K562 (cell line): ENCODE measurements around the gene C5orf24. TPM values are rescaled to one million over a fixed set of nuclear protein-coding genes. Genes with fewer than 3 reads are reported as not detected.

Experiments
- ATAC-seq: fragments of 200-7000 bp; cut with Tn5 transposase; 3 replicates; pipeline ENCODE4 v1.9.1; 2020; ENCODE audit warnings: moderate library complexity
- BruUV-seq: library from RNA; stranded (reverse); fragments of 400-500 nt; replicated peaks from 2 replicates; lab custom pipeline; 2021; lab: Mats Ljungman, UMichigan
- CTCF ChIA-PET: fragments of 300-600 bp; formaldehyde crosslinking; extraction: SDS; loops from one replicate; lab custom pipeline; 2021; ENCODE audit warnings: low intra/inter-chr PET ratio; lab: Yijun Ruan, JAX
- POLR2A ChIA-PET: fragments of 300-600, 350-650 bp; sonication (Branson Sonifier 250); formaldehyde crosslinking; extraction: SDS; loops from one replicate; lab custom pipeline; 2021; ENCODE audit warnings: antibody characterized with exemption, inconsistent platforms; lab: Yijun Ruan, JAX
- DNase-seq, 4 experiments: peaks; one replicate each; pipeline versions ENCODE4 v3.0.0 to v3.0.0-alpha.2; 2011 to 2018; ENCODE audit warnings: low spot score in 3 of 4, mixed read lengths in 3 of 4; ENCODE audit errors: extremely low read depth in 1 of 4
- FAIRE-seq: peaks from 2 replicates; lab custom pipeline; 2011; peaks lifted over from hg19 to GRCh38; lab: Jason Lieb, UNC
- H2AFZ ChIP-seq: 2 replicates; pipeline ENCODE4 v1.6.0; 2011; ENCODE audit warnings: low read depth, low read length, control low read depth, inconsistent platforms
- H3K27ac ChIP-seq: fragments of 200-600 bp; 3 replicates; pipeline ENCODE4 v1.8.0; 2011; ENCODE audit warnings: low read depth, mild to moderate bottlenecking, control low read depth, inconsistent platforms, low read length, moderate library complexity, mixed read lengths; ENCODE audit errors: extremely low read depth
- H3K27me3 ChIP-seq, 2 experiments: fragments of 300-600 bp in 1 of 2; 2 replicates in 1 of 2; 3 replicates in 1 of 2; pipeline versions ENCODE4 v1.6.0 to v1.8.0; 2011; ENCODE audit warnings: inconsistent platforms in 2 of 2, low read length in 2 of 2, mild to moderate bottlenecking in 1 of 2, mixed read lengths in 1 of 2, moderate library complexity in 1 of 2; ENCODE audit not compliant: control insufficient read depth in 2 of 2, insufficient read depth in 2 of 2
- H3K36me3 ChIP-seq: fragments of 300-600 bp; 3 replicates; pipeline ENCODE4 v1.8.0; 2011; ENCODE audit warnings: mild to moderate bottlenecking, low read length, inconsistent platforms; ENCODE audit not compliant: control insufficient read depth, insufficient read depth
- H3K4me1 ChIP-seq, 2 experiments: fragments of 200-600 bp in 1 of 2; replicated peaks in 1 of 2; 2 replicates in 1 of 2; 3 replicates in 1 of 2; pipeline versions ENCODE4 v1.5.1 to v1.8.0; 2011; ENCODE audit warnings: inconsistent platforms in 2 of 2, low read length in 2 of 2, mild to moderate bottlenecking in 1 of 2, mixed read lengths in 1 of 2, moderate library complexity in 1 of 2; ENCODE audit not compliant: control insufficient read depth in 2 of 2, insufficient read depth in 2 of 2
- H3K4me2 ChIP-seq: 2 replicates; pipeline ENCODE4 v1.6.1; 2011; ENCODE audit warnings: low read length, control low read depth, inconsistent platforms, mixed read lengths; ENCODE audit not compliant: insufficient read depth
- H3K4me3 ChIP-seq: fragments of 200-600 bp; sonication (generic), shearing (Covaris generic); 2 replicates; pipeline ENCODE4 v1.5.1; 2016; ENCODE audit warnings: control low read depth, inconsistent platforms
- H3K79me2 ChIP-seq: fragments of 200-600 bp; 3 replicates; pipeline ENCODE4 v1.8.0; 2011; ENCODE audit warnings: low read length, inconsistent platforms; ENCODE audit not compliant: control insufficient read depth, insufficient read depth
- H3K9ac ChIP-seq, 2 experiments: 2 replicates each; pipeline versions ENCODE4 v1.6.0 to v1.6.1; 2011; ENCODE audit warnings: low read depth in 2 of 2, low read length in 2 of 2, control low read depth in 1 of 2, inconsistent platforms in 1 of 2, mild to moderate bottlenecking in 1 of 2, mixed read lengths in 1 of 2; ENCODE audit not compliant: insufficient read depth in 1 of 2
- H3K9me1 ChIP-seq: one replicate; pipeline ENCODE4 v1.6.0; 2011; ENCODE audit warnings: inconsistent platforms, mild to moderate bottlenecking, low read length, moderate library complexity; ENCODE audit not compliant: control insufficient read depth, insufficient read depth
- H3K9me3 ChIP-seq: replicated peaks from 2 replicates; pipeline ENCODE4 v1.5.1; 2011; ENCODE audit warnings: low read depth, low read length, inconsistent platforms; ENCODE audit not compliant: control insufficient read depth, insufficient read depth
- H4K20me1 ChIP-seq: replicated peaks from 2 replicates; pipeline ENCODE4 v1.6.1; 2011; ENCODE audit warnings: low read length, inconsistent platforms, mixed read lengths; ENCODE audit not compliant: control insufficient read depth, insufficient read depth
- CTCF ChIP-seq, 3 experiments: IDR thresholded peaks in 2 of 3; conservative IDR thresholded peaks in 1 of 3; 2 replicates each; pipeline ENCODE4 v1.5.1; 2011 to 2012; ENCODE audit warnings: low read length in 3 of 3, mild to moderate bottlenecking in 3 of 3, control low read depth in 2 of 3, improper control_type of control experiment in 1 of 3, inconsistent platforms in 1 of 3, low read depth in 1 of 3, mixed read lengths in 1 of 3, moderate library complexity in 1 of 3; ENCODE audit not compliant: insufficient read depth in 2 of 3
- DPF2 ChIP-seq: fragments of 450-650 bp; IDR thresholded peaks from 2 replicates; pipeline ENCODE4 v1.6.1; 2016
- KAT7 ChIP-seq: sonication (generic); formaldehyde crosslinking; IDR thresholded peaks from 2 replicates; pipeline ENCODE4 v1.8.0; 2022; ENCODE audit warnings: missing genetic modification reagents, mild to moderate bottlenecking, borderline replicate concordance
- MBD2 ChIP-seq: sonication (generic); IDR thresholded peaks from 2 replicates; pipeline ENCODE4 v1.6.1; 2016; ENCODE audit warnings: low read depth, borderline replicate concordance
- MGA ChIP-seq: fragments of 450-650 bp; IDR thresholded peaks from 2 replicates; pipeline ENCODE4 v1.6.1; 2016; ENCODE audit warnings: mild to moderate bottlenecking, moderate library complexity
- NCOR1 ChIP-seq: fragments of 450-650 bp; IDR thresholded peaks from 2 replicates; pipeline ENCODE4 v1.6.1; 2016; ENCODE audit warnings: mild to moderate bottlenecking, moderate library complexity
- SMAD3 ChIP-seq: fragments of 450-650 bp; formaldehyde crosslinking; conservative IDR thresholded peaks from 2 replicates; pipeline ENCODE4 v1.4.0; 2020; ENCODE audit warnings: mild to moderate bottlenecking
- SMARCC2 ChIP-seq: fragments of 450-650 bp; IDR thresholded peaks from 2 replicates; pipeline ENCODE4 v1.6.1; 2017; ENCODE audit warnings: antibody characterized with exemption, moderate library complexity, mild to moderate bottlenecking, low read depth
- WGBS: fragments of 100-300 bp; shearing (Covaris generic); methylation state at CpG from one replicate; pipeline ENCODE4 v1.1.6; 2016; ENCODE audit warnings: low coverage, mixed read lengths; ENCODE audit not compliant: insufficient coverage; ENCODE audit errors: missing lambda C conversion rate; 5-methylcytosine and 5-hydroxymethylcytosine counted together
- in situ Hi-C: fragments of 300-500 bp; cut with MboI; formaldehyde crosslinking; loops from 4 replicates; pipeline ENCODE4 v1.15.0; 2018; ENCODE audit warnings: inconsistent platforms, mixed read lengths
- intact Hi-C: fragments of 100-400 bp; cut with micrococcal nuclease; formaldehyde crosslinking; loops from 2 replicates; pipeline ENCODE4 v1.14.2; 2022
- polyA plus RNA-seq, 8 experiments: library from polyadenylated mRNA; depleted of rRNA in 4 of 8; stranded (reverse) in 5 of 8; unstranded in 3 of 8; fragments of >200 nt; fragmentation: Nextera tagmentation in 2 of 8; fragmentation: Illumina TruSeq in 1 of 8; extraction: Ambion mirVana in 2 of 8; extraction: Trizol in 1 of 8; gene quantifications; 2 replicates each; pipeline versions ENCODE4 v1.2.1 to v1.2.3, GENCODE V29; 2011 to 2014; ENCODE audit warnings: inconsistent platforms in 1 of 8, missing spikeins in 1 of 8
- total RNA-seq, 7 experiments: library from RNA; depleted of rRNA in 6 of 7; stranded (reverse); fragments of >200 nt in 6 of 7; fragmentation: Illumina TruSeq in 2 of 7; extraction: Trizol in 2 of 7; gene quantifications; 2 replicates each; pipeline versions ENCODE4 v1.2.1 to v1.2.3, GENCODE V29; 2011 to 2021; ENCODE audit warnings: low replicate concordance in 1 of 7

C5orf24 gene
- total and polyA plus RNA-seq, 9 of the 15 experiments (the other 6 are each of a cell fraction or from before 2014, with no cell fraction given) = 8.9 to 38.6 (median 28.4) TPM

GRCh38 chr5:134845335-134845851 lies 375 bp upstream of the C5orf24 start:
- Histone ChIP-seq H3K27me3 (no peaks in the 10 kb centered on the region), H3K9me3 (no peaks in the 10 kb centered on the region), H3K4me1 (peaks cover 14 to 31% of the 10 kb centered on the region in 2 experiments; a peak in 4 of 5 replicates), H3K79me2 (peaks cover 39% of the 10 kb centered on the region), H4K20me1 (no peaks in the 10 kb centered on the region), H3K4me2 (peak overlapping the region; percentile 84), H3K36me3 (peaks cover 41% of the 10 kb centered on the region), H3K9me1 (no peaks in the 10 kb centered on the region), H3K9ac (peak overlapping the region; percentile 96), H2AFZ (peak overlapping the region; percentile 81), H3K27ac (peak overlapping the region; percentile 96), H3K4me3 (peak overlapping the region; percentile 93)
- ATAC-seq (no peak), DNase-seq (no peak), FAIRE-seq (no peak)
- ChIA-PET POLR2A (interaction anchor here (0.5 to 1.2 kb wide), 14 partner anchors 9 to 669 kb away, joined by 3 to 11 read pairs (median 3); partner anchors contain the start of gene TXNDC15), CTCF (interaction anchor here (1.1 kb wide), 1 partner anchor 60 kb away, joined by 3 read pairs; no protein-coding TSS in a partner anchor)
- in situ Hi-C loops (no loop called here), intact Hi-C loops (loop anchor here (5.0 kb wide), 2 partner anchors 108 to 453 kb away; partner anchors contain the start of gene CAMLG)
- 11% methylated on average over 12 of the region's 12 CpGs for WGBS
- BruUV-seq = no TSS peak
- TF ChIP-seq SMARCC2 (no peak), CTCF (IDR thresholded peaks at IDR 0.05 in 2 of 3, conservative IDR thresholded peaks at IDR 0.05 in 1 of 3; ENCODE audit: insufficient read depth in 2 of 3, low read depth in 1 of 3, low read length in 3 of 3) (0 out of 6 replicates have a peak, but pooled peaks of 2 of the 3 experiments have one; percentile 3), NCOR1 (no peak), KAT7 (0 out of 2 replicates have a peak, but pooled peaks have one; percentile 10), MBD2 (no peak), DPF2 (peak; percentile 31; the same call in 1 of the 2 replicates), MGA (peak; percentile 89), SMAD3 (0 out of 2 replicates have a peak, but pooled peaks have one; percentile 10)
